NCI-H748 (cell line): ENCODE data around the gene SVIP.

ENCODE experiments used
- DNase-seq: peaks from one replicate; lab custom pipeline; 2025; ENCODE audit not compliant: unreplicated experiment; lab: John Stamatoyannopoulos, UW

SVIP gene

GRCh38 chr11:22829231-22830081 is at the start of gene SVIP:
Gene SVIP (minus strand): TSS chr11:22829801. CDS start chr11:22829748, 53 bp downstream.
- DNase-seq, result peak; percentile 95

GRCh38 chr11:22878604-22879003 is 49.0 kb upstream of the SVIP start:
- no peak for DNase-seq

- no peak for DNase-seq
Measured at GRCh38 chr11:22878039-22878438, 48.4 kb upstream of the SVIP start.

- peak; percentile 87 for DNase-seq
Measured at GRCh38 chr11:22875869-22876473, 46.4 kb upstream of the SVIP start.

GRCh38 chr11:22869325-22869724 is 39.7 kb upstream of the SVIP start:
- no peak for DNase-seq

GRCh38 chr11:22860241-22860640 is 30.6 kb upstream of the SVIP start, which contains the start of gene CCDC179:
Gene CCDC179 (minus strand): TSS chr11:22860474. CDS start chr11:22860421, 53 bp downstream.
- DNase-seq, result no peak

GRCh38 chr11:22859756-22860155 is 30.2 kb upstream of the SVIP start:
- DNase-seq, result no peak

- DNase-seq, result no peak
Measured at GRCh38 chr11:22851477-22851876, 21.9 kb upstream of the SVIP start.

- no peak for DNase-seq
Measured at GRCh38 chr11:22846726-22847125, 17.1 kb upstream of the SVIP start.

- no peak for DNase-seq
Measured at GRCh38 chr11:22832315-22833015, 2.9 kb upstream of the SVIP start.

GRCh38 chr11:22830082-22830414 is 447 bp upstream of the SVIP start:
- DNase-seq, result no peak

- DNase-seq, result peak; percentile 28
Measured at GRCh38 chr11:22828373-22828772, 1.2 kb downstream of the SVIP start.

GRCh38 chr11:22822203-22822602 is 7.4 kb downstream of the SVIP start:
- no peak for DNase-seq

- DNase-seq, result no peak
Measured at GRCh38 chr11:22809893-22810292, 19.7 kb downstream of the SVIP start.

GRCh38 chr11:22808571-22809197 is 20.9 kb downstream of the SVIP start:
- no peak for DNase-seq

- no peak for DNase-seq
Measured at GRCh38 chr11:22807855-22808570, 21.6 kb downstream of the SVIP start.

GRCh38 chr11:22807391-22807790 is 22.2 kb downstream of the SVIP start:
- DNase-seq, result no peak

GRCh38 chr11:22802861-22803260 is 26.7 kb downstream of the SVIP start:
- no peak for DNase-seq

- no peak for DNase-seq
Measured at GRCh38 chr11:22800482-22800881, 29.1 kb downstream of the SVIP start.

GRCh38 chr11:22798901-22799300 is 30.7 kb downstream of the SVIP start:
- DNase-seq, result no peak

GRCh38 chr11:22797047-22797446 is 32.6 kb downstream of the SVIP start:
- no peak for DNase-seq
